ENCODE measurements around the gene PPP1R1B. TPM values are rescaled to one million over a fixed set of nuclear protein-coding genes. Genes with fewer than 3 reads are reported as not detected.

PPP1R1B gene
- total RNA-seq, 2 experiments from 2014 or later, result not detected

DNA sequence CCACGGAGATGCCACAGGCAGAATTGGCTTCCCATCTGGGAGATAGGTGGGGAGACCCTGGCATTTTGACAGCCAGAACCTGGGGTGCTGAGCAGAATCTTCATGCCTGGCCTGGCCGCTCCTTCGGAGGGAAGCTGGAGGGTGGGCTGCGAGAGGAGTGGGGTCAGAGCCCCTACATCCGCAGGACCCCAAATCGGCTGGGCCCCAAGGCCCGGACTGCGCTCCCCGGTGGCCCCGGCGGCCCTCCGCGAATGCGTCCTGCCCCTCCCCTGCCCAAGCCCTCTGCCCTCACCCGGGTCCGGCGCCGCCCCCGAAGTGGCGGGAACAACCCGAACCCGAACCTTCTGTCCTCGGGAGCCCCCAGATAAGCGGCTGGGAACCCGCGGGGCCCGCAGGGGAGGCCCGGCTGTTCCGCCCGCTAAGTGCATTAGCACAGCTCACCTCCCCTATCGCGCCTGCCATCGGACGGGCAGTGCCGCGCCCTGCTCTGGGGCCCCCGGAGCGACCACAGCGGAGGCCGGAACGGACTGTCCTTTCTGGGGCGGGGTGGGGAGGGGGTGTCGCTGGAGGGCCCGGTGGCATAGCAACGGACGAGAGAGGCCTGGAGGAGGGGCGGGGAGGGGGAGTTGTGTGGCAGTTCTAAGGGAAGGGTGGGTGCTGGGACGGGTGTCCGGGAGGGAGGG, 40.7 kb downstream of the PPP1R1B start:
- no peaks in the 10 kb centered on the region for H3K9me3 ChIP-seq (ENCODE audit: low read length)
- no peak overlapping the region for H3K4me3 ChIP-seq (ENCODE audit: low read depth, low read length, poor library complexity, severe bottlenecking)
- H3K9me2 ChIP-seq (ENCODE audit: insufficient read depth, low read length), result no peaks in the 10 kb centered on the region
- POLR2A ChIA-PET, result no interaction called here
- no peak for DNase-seq (ENCODE audit: low spot score)
- H4K20me1 ChIP-seq (ENCODE audit: insufficient read depth, low read length), result no peaks in the 10 kb centered on the region
- CTCF ChIA-PET (ENCODE audit: unreplicated experiment), result no interaction called here
- intact Hi-C loops (cut with micrococcal nuclease; ENCODE audit: unreplicated experiment), result no loop called here
- no peak overlapping the region for H3K27ac ChIP-seq (ENCODE audit: low read depth, low read length, poor library complexity, severe bottlenecking)
- TF ChIP-seq EZH2phosphoT487 (IDR thresholded peaks at IDR 0.05; ENCODE audit: borderline replicate concordance, low read depth, low read length), result no peak
- TF ChIP-seq, protein P1, sequence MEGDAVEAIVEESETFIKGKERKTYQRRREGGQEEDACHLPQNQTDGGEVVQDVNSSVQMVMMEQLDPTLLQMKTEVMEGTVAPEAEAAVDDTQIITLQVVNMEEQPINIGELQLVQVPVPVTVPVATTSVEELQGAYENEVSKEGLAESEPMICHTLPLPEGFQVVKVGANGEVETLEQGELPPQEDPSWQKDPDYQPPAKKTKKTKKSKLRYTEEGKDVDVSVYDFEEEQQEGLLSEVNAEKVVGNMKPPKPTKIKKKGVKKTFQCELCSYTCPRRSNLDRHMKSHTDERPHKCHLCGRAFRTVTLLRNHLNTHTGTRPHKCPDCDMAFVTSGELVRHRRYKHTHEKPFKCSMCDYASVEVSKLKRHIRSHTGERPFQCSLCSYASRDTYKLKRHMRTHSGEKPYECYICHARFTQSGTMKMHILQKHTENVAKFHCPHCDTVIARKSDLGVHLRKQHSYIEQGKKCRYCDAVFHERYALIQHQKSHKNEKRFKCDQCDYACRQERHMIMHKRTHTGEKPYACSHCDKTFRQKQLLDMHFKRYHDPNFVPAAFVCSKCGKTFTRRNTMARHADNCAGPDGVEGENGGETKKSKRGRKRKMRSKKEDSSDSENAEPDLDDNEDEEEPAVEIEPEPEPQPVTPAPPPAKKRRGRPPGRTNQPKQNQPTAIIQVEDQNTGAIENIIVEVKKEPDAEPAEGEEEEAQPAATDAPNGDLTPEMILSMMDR (conservative IDR thresholded peaks at IDR 0.05; ENCODE audit: low read length), result no peak
- H3K4me1 ChIP-seq (ENCODE audit: insufficient read depth, low read length, poor library complexity, severe bottlenecking), result no peaks in the 10 kb centered on the region
- H3K79me2 ChIP-seq (ENCODE audit: insufficient read depth, low read depth, low read length), result no peaks in the 10 kb centered on the region
- peak overlapping the region; percentile 53; the same call in 1 of the 2 replicates for H3K4me2 ChIP-seq (ENCODE audit: low read length)
- no TSS peak for BruUV-seq (replicated peaks)
- H2AFZ ChIP-seq (ENCODE audit: low read length), result no peak overlapping the region
- H3K36me3 ChIP-seq (ENCODE audit: insufficient read depth, low read length), result peaks cover under 1% of the 10 kb centered on the region; the same call in 1 of the 2 replicates

DNA sequence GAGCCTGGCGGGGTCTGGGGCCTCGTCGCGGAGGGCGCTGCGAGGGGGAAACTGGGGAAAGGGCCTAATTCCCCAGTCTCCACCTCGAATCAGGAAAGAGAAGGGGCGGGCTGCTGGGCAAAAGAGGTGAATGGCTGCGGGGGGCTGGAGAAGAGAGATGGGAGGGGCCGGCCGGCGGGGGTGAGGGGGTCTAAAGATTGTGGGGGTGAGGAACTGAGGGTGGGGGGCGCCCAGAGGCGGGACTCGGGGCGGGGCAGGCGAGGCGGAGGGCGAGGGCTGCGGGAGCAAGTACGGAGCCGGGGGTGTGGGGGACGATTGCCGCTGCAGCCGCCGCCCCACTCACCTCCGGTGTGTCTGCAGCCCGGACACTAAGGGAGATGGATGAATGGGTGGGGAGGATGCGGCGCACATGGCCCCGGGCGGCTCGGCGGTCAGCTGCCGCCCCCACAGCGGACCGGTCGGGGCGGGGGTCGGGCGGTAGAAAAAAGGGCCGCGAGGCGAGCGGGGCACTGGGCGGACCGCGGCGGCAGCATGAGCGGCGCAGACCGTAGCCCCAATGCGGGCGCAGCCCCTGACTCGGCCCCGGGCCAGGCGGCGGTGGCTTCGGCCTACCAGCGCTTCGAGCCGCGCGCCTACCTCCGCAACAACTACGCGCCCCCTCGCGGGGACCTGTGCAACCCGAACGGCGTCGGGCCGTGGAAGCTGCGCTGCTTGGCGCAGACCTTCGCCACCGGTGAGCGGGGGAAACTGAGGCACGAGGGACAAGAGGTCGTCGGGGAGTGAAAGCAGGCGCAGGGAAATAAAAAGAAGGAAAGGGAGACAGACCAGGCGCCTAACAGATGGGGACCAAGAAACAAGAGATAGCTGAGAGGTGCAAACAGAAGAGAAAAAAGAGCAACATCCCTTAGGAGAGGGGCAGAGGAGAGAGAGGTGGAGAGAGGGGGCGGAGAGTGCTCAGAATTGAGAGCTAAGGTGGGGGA, 41.5 kb downstream of the PPP1R1B start, which contains the start of gene PNMT:
PNMT (plus strand) TSS at position 509 of the 980 bp plus-strand sequence; CDS start at position 532, 23 bp downstream.
- no peak within 1 kb of the TSS for H3K27ac ChIP-seq (ENCODE audit: low read depth, low read length, poor library complexity, severe bottlenecking)
- no TSS peak for BruUV-seq (replicated peaks)
- DNase-seq (ENCODE audit: low spot score), result peak; percentile 56
- H3K4me1 ChIP-seq (ENCODE audit: insufficient read depth, low read length, poor library complexity, severe bottlenecking), result no peaks in the 10 kb centered on the region
- ChIA-PET POLR2A (no interaction called here), CTCF (ENCODE audit: unreplicated experiment) (interaction anchor here (0.6 to 1.0 kb wide), 2 partner anchors 14 to 16 kb away, joined by 3 read pairs; no protein-coding TSS in a partner anchor)
- no peak within 1 kb of the TSS for H3K4me3 ChIP-seq (ENCODE audit: low read depth, low read length, poor library complexity, severe bottlenecking)
- H3K36me3 ChIP-seq (ENCODE audit: insufficient read depth, low read length), result no peaks in the 10 kb centered on the region
- peak within 1 kb of the TSS; percentile 53; the same call in 1 of the 2 replicates for H3K4me2 ChIP-seq (ENCODE audit: low read length)
- no peaks in the 10 kb centered on the region for H3K9me3 ChIP-seq (ENCODE audit: low read length)
- no peaks in the 10 kb centered on the region for H3K79me2 ChIP-seq (ENCODE audit: insufficient read depth, low read depth, low read length)
- TF ChIP-seq, protein P1 (conservative IDR thresholded peaks at IDR 0.05; ENCODE audit: low read length), result peak; percentile 76
- no peak for TF ChIP-seq EZH2phosphoT487 (IDR thresholded peaks at IDR 0.05; ENCODE audit: borderline replicate concordance, low read depth, low read length)
- no peak within 1 kb of the TSS for H2AFZ ChIP-seq (ENCODE audit: low read length)
- H4K20me1 ChIP-seq (ENCODE audit: insufficient read depth, low read length), result no peaks in the 10 kb centered on the region
- H3K9me2 ChIP-seq (ENCODE audit: insufficient read depth, low read length), result no peaks in the 10 kb centered on the region
- intact Hi-C loops (cut with micrococcal nuclease; ENCODE audit: unreplicated experiment), result no loop called here

All from OCI-LY7 (cell line).